Muscle of leg (tissue), 11 donors: Measurements from ENCODE around the gene SREBF2. TPM values are rescaled to one million over a fixed set of nuclear protein-coding genes. Genes with fewer than 3 reads are reported as not detected.
"Not testable (repeated sequence)": the region's sequence is repeated elsewhere in the genome, so short reads cannot be mapped to it uniquely, and the experiment has no call there.

ENCODE experiments used
- DNase-seq: peaks from one replicate; pipeline ENCODE4 v3.0.0; 2013
- H3K27ac ChIP-seq: one replicate; pipeline ENCODE4 v1.5.1; 2013; ENCODE audit warnings: mild to moderate bottlenecking, low read length, control low read depth
- H3K27me3 ChIP-seq: one replicate; pipeline ENCODE4 v1.6.1; 2013; ENCODE audit warnings: low read length; ENCODE audit not compliant: control insufficient read depth, insufficient read depth
- H3K36me3 ChIP-seq: one replicate; pipeline ENCODE4 v1.6.1; 2013; ENCODE audit warnings: low read length; ENCODE audit not compliant: control insufficient read depth, insufficient read depth
- H3K4me1 ChIP-seq: one replicate; pipeline ENCODE4 v1.6.1; 2013; ENCODE audit warnings: low read length; ENCODE audit not compliant: control insufficient read depth, insufficient read depth
- H3K4me3 ChIP-seq: one replicate; pipeline ENCODE4 v1.5.1; 2013; ENCODE audit warnings: low read length, control low read depth
- H3K9me3 ChIP-seq: replicated peaks from 2 replicates; pipeline ENCODE4 v1.6.1; 2013; ENCODE audit warnings: low read depth, low read length; ENCODE audit not compliant: control insufficient read depth
- WGBS: methylation state at CpG from one replicate; pipeline ENCODE4 v1.1.5; 2013; ENCODE audit warnings: missing lambda C conversion rate; ENCODE audit not compliant: insufficient coverage; 5-methylcytosine and 5-hydroxymethylcytosine counted together
- polyA plus RNA-seq, 8 donors: library from polyadenylated mRNA; unstranded; fragments of 120-200 nt; gene quantifications; one replicate each; pipeline versions ENCODE4 v1.2.1 to v1.2.3, GENCODE V29; 2013; ENCODE audit warnings: inconsistent platforms in 1 of 8, low replicate concordance in 1 of 8; ENCODE audit not compliant: insufficient read length in 8 of 8, insufficient read depth in 1 of 8
- total RNA-seq: library from RNA; stranded (reverse); fragments of 120-200 nt; gene quantifications from one replicate; pipeline ENCODE4 v1.2.4, GENCODE V29; 2013

Gene SREBF2
- total and polyA plus RNA-seq, 9 donors: 30.9 to 106 (median 81.2) TPM

- WGBS: 61% methylated on average over 3 of the region's 4 CpGs
- no peak for DNase-seq
These were observed 4.4 kb upstream of the SREBF2 start for GRCh38 chr22:41828516-41828915.

GRCh38 chr22:41830174-41830573 lies 2.7 kb upstream of the SREBF2 start:
- peaks cover 17% of the 10 kb centered on the region for H3K36me3 ChIP-seq
- no CpG with 5 or more reads among the region's 3 CpGs for WGBS
- H3K4me3 ChIP-seq: no peak overlapping the region
- H3K4me1 ChIP-seq: peaks cover 63% of the 10 kb centered on the region
- H3K27me3 ChIP-seq: no peaks in the 10 kb centered on the region
- no peak overlapping the region for H3K27ac ChIP-seq
- DNase-seq: no peak
- no peaks in the 10 kb centered on the region for H3K9me3 ChIP-seq

More at GRCh38 chr22:41828516-41828915, 4.4 kb upstream of the SREBF2 start:
- Histone ChIP-seq H3K36me3 (peaks cover 20% of the 10 kb centered on the region), H3K9me3 (no peaks in the 10 kb centered on the region), H3K27me3 (no peaks in the 10 kb centered on the region), H3K4me3 (no peak overlapping the region), H3K4me1 (peaks cover 66% of the 10 kb centered on the region), H3K27ac (peak overlapping the region; percentile 84)

GRCh38 chr22:41831383-41831782 lies 1.5 kb upstream of the SREBF2 start:
- no peaks in the 10 kb centered on the region for H3K27me3 ChIP-seq
- peak; percentile 80 for DNase-seq
- WGBS: 26% methylated on average over 6 of the region's 6 CpGs
- H3K36me3 ChIP-seq: peaks cover 15% of the 10 kb centered on the region
- no peak overlapping the region for H3K4me3 ChIP-seq
- peaks cover 50% of the 10 kb centered on the region for H3K4me1 ChIP-seq
- peak overlapping the region; percentile 99 for H3K27ac ChIP-seq
- no peaks in the 10 kb centered on the region for H3K9me3 ChIP-seq

- Histone ChIP-seq H3K36me3 (peaks cover 19% of the 10 kb centered on the region), H3K9me3 (no peaks in the 10 kb centered on the region), H3K27ac (peak overlapping the region; percentile 99), H3K4me1 (peaks cover 44% of the 10 kb centered on the region), H3K27me3 (no peaks in the 10 kb centered on the region), H3K4me3 (peak overlapping the region; percentile 82)
- WGBS: under 1% methylated on average over 13 of the region's 17 CpGs
- DNase-seq: peak; percentile 69
These were observed 915 bp upstream of the SREBF2 start for GRCh38 chr22:41831828-41832552.

- Histone ChIP-seq H3K36me3 (peaks cover 26% of the 10 kb centered on the region), H3K27ac (peak overlapping the region; percentile 95), H3K9me3 (no peaks in the 10 kb centered on the region), H3K4me3 (peak overlapping the region; percentile 82), H3K27me3 (no peaks in the 10 kb centered on the region), H3K4me1 (peaks cover 29% of the 10 kb centered on the region)
- under 1% methylated on average over 85 of the region's 86 CpGs for WGBS
- DNase-seq: peak; percentile 68
These were observed 582 bp downstream of the SREBF2 start for GRCh38 chr22:41833369-41834004.

GRCh38 chr22:41834005-41834944 lies 1.4 kb downstream of the SREBF2 start:
- peaks cover 23% of the 10 kb centered on the region for H3K4me1 ChIP-seq
- peak overlapping the region; percentile 82 for H3K4me3 ChIP-seq
- no peak for DNase-seq
- peak overlapping the region; percentile 95 for H3K27ac ChIP-seq
- no peaks in the 10 kb centered on the region for H3K27me3 ChIP-seq
- H3K36me3 ChIP-seq: peaks cover 33% of the 10 kb centered on the region
- H3K9me3 ChIP-seq: no peaks in the 10 kb centered on the region
- WGBS: 0% methylated on average over 5 of the region's 14 CpGs

GRCh38 chr22:41835462-41835861 lies 2.6 kb downstream of the SREBF2 start:
- H3K27ac ChIP-seq, H3K9me3 ChIP-seq, H3K27me3 ChIP-seq, H3K4me3 ChIP-seq, DNase-seq: not testable (repeated sequence)
- peaks cover 39% of the 10 kb centered on the region for H3K36me3 ChIP-seq
- peaks cover 23% of the 10 kb centered on the region for H3K4me1 ChIP-seq
- WGBS: 90% methylated on average over 4 of the region's 8 CpGs

GRCh38 chr22:41836551-41836950 lies 3.6 kb downstream of the SREBF2 start:
- DNase-seq: no peak
- Histone ChIP-seq H3K27ac (no peak overlapping the region), H3K9me3 (no peaks in the 10 kb centered on the region), H3K4me1 (peaks cover 22% of the 10 kb centered on the region), H3K36me3 (peaks cover 46% of the 10 kb centered on the region), H3K27me3 (no peaks in the 10 kb centered on the region), H3K4me3 (no peak overlapping the region)
- WGBS: 100% methylated on average over 1 of the region's 2 CpGs

GRCh38 chr22:41838842-41839618 lies 6.1 kb downstream of the SREBF2 start:
- 71% methylated on average over 1 of the region's 1 CpG for WGBS
- H3K27ac ChIP-seq: no peak overlapping the region
- peaks cover 12% of the 10 kb centered on the region for H3K4me1 ChIP-seq

More at GRCh38 chr22:41838842-41839618, 6.1 kb downstream of the SREBF2 start:
- Histone ChIP-seq H3K4me3 (no peak overlapping the region), H3K27me3 (no peaks in the 10 kb centered on the region), H3K36me3 (peaks cover 53% of the 10 kb centered on the region), H3K9me3 (no peaks in the 10 kb centered on the region)
- no peak for DNase-seq
